Central memory CD4-positive, alpha-beta T cell (primary cell): ENCODE measurements around the gene FBLIM1.

Source experiments
- DNase-seq: peaks from one replicate; pipeline ENCODE4 v3.0.0; 2022

The FBLIM1 gene

GRCh38 chr1:15731735-15732685 lies 26.6 kb upstream of the FBLIM1 start:
- no peak for DNase-seq

- no peak for DNase-seq
Observed at GRCh38 chr1:15732686-15733081, 25.9 kb upstream of the FBLIM1 start.

DNA sequence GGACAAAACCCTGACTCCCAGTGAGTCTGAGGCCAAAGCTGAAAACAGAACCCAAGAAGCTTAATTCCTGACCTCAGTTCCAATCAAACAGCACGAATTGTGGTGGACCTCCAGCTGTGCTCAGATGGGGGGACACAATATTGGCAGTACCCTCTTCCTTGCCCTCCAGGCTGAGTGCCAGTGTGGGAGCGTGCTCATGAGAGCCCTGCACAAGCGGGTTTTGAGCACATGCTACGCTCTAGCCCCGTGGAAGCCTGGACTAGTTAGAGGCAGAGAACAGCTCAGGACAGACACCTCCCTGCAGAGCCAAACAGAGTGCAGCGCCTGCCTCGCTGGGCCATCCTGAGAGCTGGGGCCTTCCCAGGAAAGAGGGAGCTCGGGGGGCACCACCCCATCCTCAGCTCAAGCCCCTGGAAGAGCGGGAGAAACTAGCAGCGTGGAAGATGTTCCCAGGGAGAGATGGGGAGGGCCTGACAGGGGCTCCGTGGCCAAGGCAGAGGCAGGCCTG lies 25.3 kb upstream of the FBLIM1 start:
- no peak for DNase-seq

GRCh38 chr1:15733726-15734226 lies 24.8 kb upstream of the FBLIM1 start:
- no peak for DNase-seq

GRCh38 chr1:15734296-15734695 lies 24.3 kb upstream of the FBLIM1 start:
- no peak for DNase-seq

- DNase-seq = no peak
Observed at GRCh38 chr1:15734901-15735300, 23.7 kb upstream of the FBLIM1 start.

DNA sequence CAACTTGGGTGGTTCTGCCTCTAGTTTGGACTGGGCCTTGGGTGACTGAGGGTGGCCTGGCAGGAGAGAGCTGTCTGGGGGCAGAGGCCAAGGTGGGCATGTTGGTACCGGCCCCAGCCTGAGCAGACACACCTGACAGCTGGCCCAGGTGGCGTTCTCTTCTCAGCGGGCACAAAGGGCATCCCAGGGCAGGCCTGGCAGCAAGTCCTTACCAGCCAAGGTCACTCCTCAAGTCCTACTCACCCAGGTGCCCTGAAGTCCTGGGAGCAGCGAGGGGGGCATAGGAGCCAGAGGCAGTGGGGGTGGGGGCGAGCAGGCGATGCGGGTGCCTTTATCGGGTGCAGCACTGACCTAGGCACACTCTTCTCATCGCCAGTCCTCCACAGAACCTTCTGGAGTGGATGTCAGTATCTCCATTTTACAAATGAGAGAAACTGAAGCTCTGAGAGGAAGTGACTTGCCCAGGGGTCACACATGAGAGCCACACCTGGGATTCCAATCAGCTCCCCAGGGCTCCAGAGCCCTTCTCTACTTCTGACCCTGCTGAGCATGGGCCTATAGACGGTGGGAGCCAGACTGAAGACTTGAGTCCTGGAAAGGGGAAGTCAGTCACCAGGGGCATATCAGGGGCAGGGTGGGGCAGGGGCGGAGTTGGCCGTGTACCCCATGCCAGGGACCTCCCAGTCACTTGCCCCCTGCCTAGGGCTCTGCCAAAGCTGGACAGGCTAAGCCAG lies 23.1 kb upstream of the FBLIM1 start:
- DNase-seq = no peak

- no peak for DNase-seq
Observed at GRCh38 chr1:15736038-15736891, 22.3 kb upstream of the FBLIM1 start, which contains the start of gene SLC25A34. TSS of gene SLC25A34 (plus strand) at chr1:15736258. CDS start at chr1:15736486, 228 bp downstream.

DNA sequence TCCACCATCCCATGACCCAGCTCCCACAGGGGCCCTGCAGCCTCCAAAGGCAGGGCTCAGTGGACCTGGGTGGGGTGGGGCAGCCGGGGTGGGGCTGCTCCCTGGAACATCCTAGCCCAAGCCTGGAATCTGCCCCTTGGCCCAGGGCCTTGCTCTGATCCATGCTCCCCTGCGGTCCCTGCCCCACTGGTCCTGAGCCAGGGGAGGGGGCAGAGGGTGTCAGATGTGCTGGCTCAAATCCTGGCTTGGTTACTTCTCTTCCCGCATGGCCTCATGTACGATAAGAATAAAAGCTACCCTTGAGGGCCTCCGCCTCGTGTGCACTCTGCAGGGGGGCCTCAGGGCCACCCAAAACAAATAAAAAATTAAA lies 21.7 kb upstream of the FBLIM1 start:
- DNase-seq = no peak

GRCh38 chr1:15737324-15738319 lies 21.0 kb upstream of the FBLIM1 start:
- no peak for DNase-seq

DNA sequence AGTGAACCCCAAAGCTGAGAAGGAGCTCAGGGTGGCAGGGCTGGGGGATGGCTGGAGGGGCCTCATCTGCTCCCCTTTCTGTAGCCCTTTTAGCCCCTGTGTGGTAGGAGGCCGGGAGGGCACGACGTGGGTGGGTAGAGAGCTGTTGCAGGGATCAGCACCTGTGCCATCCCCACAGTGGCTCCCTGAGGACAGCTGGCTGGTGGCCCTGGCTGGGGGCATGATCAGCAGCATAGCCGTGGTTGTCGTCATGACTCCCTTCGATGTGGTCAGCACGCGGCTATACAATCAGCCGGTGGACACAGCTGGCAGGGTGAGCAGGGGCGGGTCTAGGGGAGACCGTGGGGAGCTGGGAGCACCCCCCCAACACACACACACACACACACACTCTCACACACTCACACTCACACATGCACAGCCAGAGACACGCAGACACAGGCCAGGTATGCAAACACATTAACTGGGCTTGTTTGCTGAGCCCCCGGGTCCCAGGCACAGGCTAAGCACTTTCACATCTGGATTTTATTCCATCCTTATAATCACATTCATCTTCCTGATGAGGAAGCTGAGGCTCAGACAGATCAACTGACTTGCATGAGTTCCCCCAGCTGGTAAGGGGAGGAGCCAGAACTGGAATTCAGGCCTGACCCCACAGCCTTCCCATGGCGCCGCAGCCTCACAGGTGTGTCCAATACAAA lies 20.0 kb upstream of the FBLIM1 start:
- no peak for DNase-seq

DNA sequence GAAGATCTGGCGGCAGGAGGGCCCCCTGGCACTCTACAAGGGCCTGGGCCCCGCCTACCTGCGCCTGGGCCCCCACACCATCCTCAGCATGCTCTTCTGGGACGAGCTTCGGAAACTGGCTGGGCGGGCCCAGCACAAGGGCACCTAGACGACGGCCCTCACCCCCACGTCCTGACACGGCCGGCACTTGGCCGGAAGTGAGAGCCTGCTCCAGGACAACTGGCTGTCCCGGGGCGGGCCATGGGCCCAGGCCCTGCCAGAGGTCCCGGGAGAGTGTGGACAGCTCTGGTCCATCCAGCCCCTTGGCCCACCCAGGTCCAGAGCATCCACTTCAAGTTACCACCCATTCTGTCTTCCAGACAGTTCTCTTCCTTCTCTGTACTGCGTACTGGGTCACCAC lies 19.3 kb upstream of the FBLIM1 start:
- no peak for DNase-seq

DNA sequence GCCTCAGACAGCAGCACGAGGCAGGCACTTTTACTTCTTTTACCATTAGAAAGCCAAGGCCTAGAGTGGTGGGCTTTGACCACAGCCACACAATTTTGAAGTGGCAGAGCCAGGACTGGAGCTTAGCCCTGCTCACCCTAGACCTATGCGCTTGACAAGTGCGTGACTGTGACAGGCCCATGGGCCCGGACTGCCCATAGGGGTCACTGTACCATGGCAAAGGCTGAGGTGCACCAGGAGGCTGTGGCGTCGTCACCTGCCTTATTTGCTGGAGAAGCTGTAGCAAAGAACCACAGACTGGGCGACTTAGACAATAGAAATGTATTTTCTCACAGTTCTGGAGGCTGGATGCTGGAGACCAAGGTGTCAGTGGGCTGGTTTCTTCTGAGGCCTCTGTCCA lies 18.9 kb upstream of the FBLIM1 start:
- DNase-seq = no peak

- peak; percentile 49 for DNase-seq
Observed at GRCh38 chr1:15740924-15741850, 17.4 kb upstream of the FBLIM1 start.

- DNase-seq = no peak
Observed at GRCh38 chr1:15742339-15742801, 16.2 kb upstream of the FBLIM1 start, which contains the start of gene TMEM82. TSS of gene TMEM82 (plus strand) at chr1:15742499. CDS start at chr1:15742560, 61 bp downstream.

DNA sequence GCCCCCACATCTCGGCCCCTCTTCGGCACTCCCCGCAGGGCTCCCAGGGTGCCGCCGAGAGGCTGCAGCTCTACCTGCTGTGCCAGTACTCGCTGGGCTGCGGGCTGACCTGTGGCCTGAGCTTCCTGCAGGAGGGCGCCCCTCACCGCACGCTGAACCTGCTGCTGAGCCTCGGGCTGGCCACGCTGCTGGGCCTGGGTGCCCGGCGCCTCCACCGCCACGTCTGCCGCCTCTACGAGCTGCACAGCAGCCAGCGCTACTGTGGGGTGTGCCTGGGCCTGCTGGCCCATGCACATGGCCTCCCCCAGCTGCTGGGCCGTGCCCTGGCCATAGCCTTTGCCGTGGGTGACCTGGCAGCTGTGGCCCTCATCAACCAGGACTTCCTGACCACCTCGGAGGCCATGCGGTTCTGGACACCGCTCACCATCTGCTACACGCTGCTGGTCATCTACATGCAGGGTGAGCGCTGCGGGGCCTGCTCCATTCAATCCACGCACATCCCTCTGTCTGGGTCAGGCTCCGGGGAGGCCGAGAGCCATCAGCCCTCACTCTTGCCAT lies 14.4 kb upstream of the FBLIM1 start:
- DNase-seq = no peak

DNA sequence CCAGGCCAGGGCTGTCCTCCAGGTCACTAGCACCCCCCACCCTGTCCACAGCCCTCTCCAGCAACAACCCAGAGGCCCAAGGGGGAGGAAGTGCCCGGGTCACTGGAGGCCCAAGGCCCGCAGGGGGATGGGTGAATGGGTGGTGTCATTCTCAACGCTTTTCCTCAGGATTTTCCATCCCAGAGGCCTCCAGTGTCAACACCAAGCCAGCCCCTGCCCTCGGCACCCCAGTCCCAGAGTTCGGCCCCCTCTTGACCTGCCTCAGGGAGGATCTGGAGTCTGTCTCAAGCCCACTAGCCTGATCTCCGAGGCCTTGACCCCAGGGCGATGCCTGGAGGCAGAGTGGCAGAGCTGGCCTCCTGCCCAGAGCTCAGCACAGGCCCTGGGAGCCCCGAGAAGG lies 11.2 kb upstream of the FBLIM1 start:
- DNase-seq = no peak

DNA sequence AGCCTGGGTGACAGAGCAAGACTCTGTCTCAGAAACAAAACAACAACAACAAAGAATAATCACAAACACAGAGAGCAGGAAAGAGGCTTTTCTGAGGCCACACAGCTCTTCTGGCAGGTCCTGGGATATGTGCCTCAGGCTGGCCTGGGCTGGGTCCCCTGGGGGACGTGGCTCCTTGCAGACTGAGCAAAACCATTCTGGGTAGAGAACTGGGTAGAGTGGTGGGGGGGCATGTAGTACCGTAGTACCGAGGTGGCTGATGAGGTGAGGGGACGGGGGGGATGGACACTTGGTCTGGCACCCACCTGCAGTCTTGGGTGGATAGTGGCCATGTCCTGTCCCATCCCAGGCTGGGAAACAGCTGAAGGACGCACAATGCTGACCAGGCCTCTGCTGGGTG lies 10.3 kb upstream of the FBLIM1 start:
- no peak for DNase-seq
